HG03196 (cell line): ENCODE results near the gene NR1H3.

Experiments used
- ATAC-seq: cut with Tn5 transposase; IDR thresholded peaks from one replicate; pipeline ENCODE4 v1.9.1; 2021; ENCODE audit not compliant: unreplicated experiment

Gene NR1H3

DNA sequence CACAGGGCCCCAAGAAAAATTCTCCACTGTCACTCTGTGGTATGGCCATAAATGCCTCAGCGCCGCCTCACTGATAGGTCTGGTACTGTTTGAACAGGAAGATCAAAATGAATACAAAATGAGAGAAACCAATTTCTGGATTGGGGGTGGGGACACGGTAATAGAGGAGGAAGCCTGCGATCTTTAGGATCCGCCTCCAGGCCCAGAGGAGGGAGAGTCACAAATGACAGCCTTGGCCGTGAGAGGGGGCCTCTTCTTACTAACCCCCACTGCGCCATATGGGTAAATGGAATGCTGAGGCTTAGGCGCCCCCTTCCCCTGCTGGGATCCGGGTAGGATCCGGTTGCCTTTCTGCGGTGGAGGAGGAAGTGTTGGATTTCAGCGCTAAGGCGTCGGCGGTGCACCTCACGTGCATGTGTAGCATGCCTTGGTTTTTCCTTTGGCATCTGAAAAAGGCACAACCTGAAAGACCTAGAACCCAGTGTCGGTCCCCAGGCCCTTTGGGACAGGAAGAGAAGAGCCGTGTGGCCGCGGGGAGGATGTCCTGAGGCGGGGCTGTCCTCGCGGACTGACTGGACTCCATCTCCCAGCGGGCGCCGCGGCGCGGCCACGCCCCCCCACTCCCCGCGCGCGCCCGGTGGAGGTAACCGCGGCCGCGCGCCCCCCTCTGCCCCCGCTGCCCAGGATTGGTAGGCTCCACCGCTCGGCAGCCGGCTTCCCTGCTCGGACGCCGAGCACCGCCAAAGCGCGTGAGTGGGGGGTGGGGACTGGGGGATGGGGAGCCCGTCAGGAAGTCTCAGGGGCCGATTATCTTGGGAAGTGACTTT, 11.4 kb downstream of the NR1H3 start:
- peak; percentile 50 for ATAC-seq

DNA sequence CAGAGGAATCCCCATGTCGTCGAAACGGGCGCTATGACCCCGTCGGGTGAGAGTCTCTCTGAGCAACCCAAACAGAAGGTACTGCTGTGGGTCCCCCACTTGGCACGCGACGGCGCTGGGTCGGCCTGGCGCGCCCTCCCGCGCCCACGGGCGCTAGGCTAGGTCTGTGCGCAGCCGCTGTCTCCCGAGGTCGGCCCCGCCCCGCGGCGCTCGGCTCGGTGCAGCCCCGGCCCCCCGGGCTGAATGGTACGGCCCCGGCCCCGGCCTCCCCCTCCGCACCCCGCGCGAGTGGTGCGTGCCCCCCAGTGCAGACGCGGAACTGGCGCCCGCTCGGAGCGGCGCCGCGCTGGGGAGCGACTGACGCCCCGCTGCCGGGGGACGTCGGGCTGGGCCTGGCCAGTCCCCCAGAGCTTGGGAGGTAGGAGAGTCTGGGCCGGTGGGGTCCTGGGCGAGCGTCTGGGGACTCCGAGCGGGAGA, 12.1 kb downstream of the NR1H3 start, which contains the start of gene MADD:
Gene MADD (plus strand): TSS at position 305 of the 477 bp plus-strand sequence.
- ATAC-seq = peak; percentile 65

DNA sequence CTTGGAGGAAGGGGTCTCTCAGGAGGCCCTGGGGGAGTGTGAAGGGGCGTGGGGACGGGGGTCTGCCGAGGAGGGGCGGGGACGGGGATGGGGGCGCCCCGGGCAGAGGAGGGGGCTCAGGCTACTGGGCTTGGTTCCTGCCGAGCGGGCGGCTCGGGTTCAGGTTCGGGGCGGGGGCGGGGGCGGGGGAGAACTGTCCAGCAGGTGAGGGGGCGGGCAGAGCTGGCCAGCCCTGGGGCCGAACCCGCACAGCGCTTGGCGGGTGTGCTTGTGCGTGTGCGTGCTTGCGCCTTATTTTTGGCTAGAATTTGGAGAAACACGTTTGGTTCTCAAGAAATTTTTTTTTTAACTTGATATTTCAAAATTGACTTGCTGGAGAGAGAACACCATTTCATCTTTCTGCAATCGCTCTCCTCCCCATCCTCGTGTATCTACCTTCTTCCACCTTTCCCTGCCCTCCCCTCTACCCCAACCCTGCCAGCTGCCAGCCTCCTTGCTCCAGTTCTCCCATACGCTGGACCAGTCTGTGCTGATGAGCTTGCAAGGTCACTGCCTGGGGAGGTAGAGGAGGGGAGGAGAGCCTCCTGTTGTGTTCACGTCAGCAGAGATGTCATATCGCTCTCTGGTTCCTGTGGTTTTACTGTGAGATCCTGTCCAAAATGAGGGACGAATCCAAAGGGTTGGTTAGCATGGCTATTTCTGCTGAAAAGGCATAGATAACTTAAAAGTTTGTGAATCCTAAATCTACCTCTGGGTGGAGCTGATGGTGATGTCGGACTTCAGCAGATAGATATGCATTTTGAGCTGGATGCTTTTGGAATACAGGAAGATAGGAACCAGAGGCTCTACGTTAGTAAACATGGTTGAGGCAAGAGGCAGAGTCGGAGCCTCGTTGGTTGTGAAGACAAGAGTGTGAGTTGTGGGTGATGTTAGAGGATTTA, 12.8 kb downstream of the NR1H3 start:
- ATAC-seq = no peak

DNA sequence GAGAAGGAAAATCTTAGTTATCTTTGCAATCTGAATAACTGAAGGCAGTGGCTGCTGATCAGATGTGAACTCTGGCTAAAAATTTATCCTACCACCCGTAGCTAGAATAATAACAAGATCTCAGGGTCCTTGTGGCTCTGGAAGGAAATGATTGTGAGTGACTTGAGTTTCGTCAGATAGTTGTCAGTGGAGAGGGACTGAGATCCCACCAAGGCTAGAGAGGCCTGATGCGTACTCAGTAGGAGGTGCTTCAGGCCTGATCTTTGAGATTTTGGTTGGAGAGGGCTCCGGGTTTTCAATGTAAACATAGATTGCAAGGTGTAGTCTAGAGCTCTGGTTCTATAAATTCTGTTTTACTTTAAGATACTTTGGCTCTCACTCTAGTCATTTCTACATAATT, 13.5 kb downstream of the NR1H3 start:
- ATAC-seq = no peak

DNA sequence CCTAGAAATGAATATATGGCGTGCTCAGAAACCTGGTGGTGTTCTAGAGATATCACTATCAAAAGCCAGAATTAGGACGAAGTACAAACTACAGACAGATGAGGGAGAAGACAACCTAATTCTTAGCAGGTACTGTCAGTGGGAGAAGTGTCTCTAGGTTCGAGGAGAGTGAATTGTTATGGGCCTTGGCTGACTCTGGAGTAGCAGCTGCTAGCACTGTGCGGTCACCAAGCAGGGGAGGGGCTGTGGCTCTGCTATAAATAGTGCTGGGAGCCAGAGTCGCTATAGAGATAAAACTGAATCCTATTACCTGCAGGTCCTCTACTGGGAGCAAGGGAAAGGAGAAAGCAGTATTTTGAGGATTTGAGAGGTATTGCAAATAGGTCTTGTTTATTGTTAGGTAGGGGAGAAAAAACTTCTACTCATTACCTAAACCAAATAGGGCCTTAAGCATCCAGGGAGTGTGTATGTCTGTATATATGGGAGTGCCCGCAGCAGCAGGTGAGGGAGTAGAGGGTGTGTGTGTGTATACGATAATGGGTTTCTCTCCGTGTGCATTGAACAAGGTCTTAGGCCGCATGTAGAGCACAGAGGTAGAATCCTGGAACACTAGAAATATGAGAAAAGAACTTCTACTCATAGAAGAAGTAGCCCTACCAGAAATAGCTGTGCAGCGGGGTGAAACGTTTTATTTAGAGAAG, 14.3 kb downstream of the NR1H3 start:
- ATAC-seq = no peak

DNA sequence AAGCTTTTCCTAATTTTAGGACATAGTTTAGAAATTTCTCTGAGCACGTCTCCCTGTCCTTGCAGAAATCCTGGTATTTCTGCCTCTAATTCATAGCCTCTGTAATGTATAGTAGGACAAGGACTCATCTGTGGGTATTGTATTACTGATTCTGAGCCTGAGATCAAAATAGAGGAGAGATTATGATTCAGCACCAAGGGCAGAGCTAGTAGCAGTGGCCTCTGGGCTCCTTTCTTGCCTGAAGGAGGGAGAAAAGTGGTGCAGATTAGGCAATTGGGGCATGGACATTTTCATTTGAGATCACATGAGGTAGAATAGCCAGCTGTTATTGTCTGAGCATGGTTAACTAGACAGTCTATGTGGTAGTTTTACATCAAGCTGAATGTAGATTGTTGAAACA, 14.9 kb downstream of the NR1H3 start:
- no peak for ATAC-seq

DNA sequence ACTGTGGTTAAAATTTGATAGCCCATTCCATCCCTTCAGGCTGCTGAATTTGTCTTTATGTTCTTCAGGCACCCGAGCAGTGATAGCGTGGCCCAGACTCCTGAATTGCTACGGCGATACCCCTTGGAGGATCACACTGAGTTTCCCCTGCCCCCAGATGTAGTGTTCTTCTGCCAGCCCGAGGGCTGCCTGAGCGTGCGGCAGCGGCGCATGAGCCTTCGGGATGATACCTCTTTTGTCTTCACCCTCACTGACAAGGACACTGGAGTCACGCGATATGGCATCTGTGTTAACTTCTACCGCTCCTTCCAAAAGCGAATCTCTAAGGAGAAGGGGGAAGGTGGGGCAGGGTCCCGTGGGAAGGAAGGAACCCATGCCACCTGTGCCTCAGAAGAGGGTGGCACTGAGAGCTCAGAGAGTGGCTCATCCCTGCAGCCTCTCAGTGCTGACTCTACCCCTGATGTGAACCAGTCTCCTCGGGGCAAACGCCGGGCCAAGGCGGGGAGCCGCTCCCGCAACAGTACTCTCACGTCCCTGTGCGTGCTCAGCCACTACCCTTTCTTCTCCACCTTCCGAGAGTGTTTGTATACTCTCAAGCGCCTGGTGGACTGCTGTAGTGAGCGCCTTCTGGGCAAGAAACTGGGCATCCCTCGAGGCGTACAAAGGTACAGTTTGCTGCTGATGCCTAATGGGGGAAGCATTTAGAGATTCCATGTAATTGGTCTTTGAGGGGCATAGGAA, 16.9 kb downstream of the NR1H3 start:
- no peak for ATAC-seq

DNA sequence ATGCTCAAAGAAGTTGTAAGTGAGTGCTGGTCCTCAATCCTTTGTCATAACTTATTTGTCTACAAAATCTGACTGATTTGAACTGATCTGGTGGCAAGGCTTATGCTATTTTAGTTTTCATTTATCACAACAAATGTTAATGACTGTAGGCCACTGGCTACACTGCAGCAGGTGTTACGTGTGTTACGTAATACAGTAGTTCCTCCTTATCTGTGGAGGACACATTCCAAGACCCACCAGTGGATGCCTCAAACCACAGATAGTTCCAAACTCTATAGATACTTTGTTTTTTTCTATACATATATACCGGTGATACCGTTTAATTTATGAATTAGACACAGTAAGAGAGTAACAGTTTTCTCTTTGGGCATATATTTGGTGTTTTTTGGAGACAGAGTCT, 19.1 kb downstream of the NR1H3 start:
- ATAC-seq = no peak

DNA sequence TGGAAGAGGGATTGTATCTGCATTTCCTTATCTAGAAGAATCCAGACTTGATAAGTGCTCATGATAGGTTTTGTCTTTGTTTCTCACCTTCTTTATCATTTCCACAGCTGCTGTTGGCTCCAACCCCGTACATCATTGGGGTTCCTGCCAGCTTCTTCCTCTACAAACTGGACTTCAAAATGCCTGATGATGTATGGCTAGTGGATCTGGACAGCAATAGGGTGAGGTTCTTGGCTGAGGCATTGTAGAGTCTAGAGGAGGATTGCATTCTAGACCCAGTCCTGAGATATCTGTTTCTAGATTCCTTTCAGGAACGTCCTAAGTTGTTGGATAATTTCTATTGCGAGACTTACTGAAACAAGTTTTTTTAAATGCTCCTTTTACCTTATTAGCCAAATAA, 20.3 kb downstream of the NR1H3 start:
- ATAC-seq = no peak

DNA sequence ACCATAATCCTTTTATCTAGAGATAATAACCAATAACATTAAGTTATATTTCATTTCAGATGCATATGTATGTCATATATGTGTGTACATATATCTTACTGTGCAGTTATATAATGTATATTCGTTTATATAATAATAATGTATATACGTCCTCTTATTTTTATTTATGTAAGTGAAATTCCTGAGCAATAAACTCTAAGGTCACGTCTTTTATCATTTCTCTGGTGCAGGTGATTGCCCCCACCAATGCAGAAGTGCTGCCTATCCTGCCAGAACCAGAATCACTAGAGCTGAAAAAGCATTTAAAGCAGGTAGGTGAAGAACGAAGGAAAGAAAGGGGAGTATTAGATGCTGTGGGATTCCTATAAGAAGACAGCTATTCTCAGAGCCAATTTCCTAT, 21.0 kb downstream of the NR1H3 start:
- no peak for ATAC-seq

DNA sequence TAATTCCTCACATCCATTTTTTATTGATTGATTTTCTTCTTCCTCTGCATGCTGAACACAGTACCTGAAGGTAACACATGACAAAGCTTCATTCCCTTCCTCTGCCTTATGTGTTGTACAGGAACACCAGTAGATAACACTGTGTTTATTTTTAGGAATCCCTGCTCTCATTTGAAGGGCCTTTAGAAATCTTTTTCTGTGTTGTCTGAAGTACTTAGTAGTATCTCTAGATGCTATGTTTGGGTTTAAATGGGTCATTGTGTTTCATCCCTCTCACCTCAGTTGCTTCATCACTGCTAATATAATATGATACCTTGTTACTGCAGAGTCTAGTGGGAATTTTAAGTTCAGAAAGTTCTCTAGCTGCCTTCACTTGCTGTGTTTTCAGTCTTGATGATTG, 22.3 kb downstream of the NR1H3 start:
- no peak for ATAC-seq

DNA sequence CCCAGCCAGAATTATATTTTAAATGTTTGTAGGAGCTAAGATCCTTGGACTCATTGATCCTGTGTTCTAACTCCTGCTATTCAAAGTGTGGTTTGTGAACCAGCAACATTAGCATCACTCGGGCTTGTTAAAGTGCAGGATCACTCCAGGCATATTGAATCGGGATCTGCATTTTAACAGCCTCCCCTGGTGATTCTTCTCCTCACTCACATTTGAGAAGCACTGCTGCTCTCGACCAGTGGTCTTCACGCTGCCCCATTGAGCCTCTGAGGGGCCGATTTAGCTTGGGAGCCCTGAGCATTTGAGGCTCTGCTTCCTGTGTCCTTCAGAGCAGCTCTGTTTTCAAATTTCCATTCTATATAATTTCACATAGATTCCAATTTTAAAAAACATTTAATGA, 23.1 kb downstream of the NR1H3 start:
- no peak for ATAC-seq

DNA sequence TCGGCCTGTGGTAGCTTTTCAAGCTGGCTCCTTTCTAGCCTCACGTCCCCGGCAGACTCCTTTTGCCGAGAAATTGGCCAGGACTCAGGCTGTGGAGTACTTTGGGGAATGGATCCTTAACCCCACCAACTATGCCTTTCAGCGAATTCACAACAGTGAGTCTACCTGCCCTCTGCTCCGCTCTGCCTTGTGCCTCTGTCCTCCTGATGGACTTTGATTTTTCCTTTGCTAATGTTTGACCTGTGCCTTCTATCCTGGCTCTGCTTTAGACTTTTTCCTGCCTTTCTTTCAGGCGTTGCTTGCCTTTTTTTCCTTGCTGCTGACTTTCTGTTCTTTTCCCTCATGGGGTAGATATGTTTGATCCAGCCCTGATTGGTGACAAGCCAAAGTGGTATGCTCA, 24.7 kb downstream of the NR1H3 start:
- no peak for ATAC-seq

DNA sequence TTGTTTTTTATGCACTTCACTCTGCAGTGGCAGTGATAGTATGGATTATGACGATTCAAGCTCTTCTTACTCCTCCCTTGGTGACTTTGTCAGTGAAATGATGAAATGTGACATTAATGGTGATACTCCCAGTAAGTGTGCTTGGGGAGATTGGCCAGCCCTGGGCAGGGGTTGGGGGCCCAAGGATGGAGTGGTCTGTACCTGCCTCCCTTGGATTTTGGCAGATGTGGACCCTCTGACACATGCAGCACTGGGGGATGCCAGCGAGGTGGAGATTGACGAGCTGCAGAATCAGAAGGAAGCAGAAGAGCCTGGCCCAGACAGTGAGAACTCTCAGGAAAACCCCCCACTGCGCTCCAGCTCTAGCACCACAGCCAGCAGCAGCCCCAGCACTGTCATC, 26.4 kb downstream of the NR1H3 start:
- ATAC-seq = no peak

DNA sequence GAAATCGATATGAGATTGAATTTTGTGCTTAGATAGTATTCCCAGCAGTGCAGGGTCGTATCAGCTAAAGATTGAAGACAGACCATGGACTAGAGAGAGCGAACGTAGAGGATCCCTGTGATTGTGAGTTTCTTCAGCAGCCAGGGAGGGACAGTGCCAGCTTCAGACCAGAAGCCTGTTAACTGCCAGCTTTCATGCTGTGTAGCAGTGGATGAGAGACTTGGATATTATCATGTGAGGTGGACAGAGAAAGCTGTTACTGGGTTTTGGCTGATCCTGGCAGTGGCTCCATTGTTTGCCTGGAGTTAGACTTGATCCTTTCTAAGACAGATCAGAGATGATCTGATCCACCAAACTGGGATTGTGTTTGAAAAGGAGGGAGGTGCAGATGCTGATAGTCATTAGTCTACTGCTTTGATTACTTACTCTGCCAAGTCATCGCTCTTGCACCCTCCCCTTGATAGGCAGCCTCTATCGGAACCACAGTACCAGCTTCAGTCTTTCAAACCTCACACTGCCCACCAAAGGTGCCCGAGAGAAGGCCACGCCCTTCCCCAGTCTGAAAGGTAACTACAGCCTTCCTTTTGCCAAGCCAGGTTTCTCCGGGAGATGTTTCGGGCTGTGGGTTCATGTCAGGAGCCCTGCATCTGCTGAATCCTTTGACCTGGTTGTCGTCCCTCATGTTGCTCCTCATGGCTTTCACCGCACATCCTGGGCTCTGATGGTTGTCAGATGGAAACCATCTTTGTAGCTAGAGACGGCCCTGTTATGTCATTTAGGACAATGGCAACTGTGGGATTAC, 28.4 kb downstream of the NR1H3 start:
- no peak for ATAC-seq

DNA sequence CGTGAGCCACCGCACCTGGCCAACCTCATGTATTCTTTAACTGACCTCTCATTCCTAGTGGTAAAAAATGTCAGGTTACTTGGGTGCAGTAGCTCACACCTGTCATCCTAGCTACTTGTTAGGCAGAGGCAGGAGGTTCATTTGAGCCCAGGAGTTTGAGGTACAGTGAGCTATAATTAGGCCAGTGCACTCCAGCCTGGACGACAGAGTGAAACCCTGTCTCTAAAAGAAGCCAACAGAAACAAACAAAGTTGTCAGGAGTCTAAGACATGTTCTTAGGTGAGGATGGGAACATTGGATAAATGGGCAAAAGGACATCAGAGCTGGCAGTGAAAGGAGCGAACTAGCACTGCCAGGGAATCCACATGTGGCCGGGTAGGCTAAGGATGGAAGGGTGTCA, 30.3 kb downstream of the NR1H3 start:
- no peak for ATAC-seq

DNA sequence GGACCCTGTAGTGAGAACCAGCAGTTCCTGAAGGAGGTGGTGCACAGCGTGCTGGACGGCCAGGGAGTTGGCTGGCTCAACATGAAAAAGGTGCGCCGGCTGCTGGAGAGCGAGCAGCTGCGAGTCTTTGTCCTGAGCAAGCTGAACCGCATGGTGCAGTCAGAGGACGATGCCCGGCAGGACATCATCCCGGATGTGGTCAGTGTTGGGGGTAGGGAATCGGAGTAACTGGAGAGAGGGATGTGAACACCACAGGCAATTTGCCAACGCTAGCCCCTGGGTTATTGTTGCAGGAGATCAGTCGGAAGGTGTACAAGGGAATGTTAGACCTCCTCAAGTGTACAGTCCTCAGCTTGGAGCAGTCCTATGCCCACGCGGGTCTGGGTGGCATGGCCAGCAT, 32.1 kb downstream of the NR1H3 start:
- ATAC-seq = no peak

DNA sequence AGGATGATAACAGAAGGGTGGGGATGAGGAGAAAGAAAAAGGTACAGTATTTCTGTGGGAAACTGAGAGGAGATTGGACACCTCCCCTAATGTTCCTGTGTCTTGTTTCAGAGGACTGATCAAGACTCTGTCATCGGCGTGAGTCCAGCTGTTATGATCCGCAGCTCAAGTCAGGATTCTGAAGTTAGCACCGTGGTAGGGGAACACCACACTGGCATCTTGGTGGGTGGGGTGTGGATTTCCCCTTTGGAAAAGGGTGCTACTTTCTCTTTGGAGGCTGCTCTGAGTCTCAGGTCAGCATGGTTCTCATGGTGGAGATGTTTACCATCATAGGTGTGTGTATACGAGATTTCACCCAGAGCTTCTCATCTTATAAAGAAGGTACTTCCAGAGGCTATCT, 37.6 kb downstream of the NR1H3 start:
- ATAC-seq = no peak

DNA sequence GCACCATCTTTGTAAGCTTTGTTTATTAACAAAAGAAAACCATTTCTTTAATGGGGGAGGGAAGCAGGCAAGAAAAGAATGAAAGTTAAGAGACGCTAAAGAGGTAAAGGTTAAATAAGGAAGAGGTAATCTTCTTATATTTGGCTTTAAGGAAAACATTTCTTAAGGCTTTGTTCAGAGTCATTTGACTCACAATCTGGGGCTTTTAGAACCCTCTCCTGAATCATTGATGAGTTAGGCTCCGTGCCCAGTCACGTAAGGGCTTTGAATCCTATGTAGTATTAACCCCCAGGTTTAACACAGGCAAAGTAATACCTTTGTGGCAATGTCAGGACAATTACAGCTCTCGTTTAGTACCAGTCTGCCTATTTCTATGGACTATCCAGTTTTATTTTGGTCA, 38.2 kb downstream of the NR1H3 start:
- ATAC-seq = no peak

DNA sequence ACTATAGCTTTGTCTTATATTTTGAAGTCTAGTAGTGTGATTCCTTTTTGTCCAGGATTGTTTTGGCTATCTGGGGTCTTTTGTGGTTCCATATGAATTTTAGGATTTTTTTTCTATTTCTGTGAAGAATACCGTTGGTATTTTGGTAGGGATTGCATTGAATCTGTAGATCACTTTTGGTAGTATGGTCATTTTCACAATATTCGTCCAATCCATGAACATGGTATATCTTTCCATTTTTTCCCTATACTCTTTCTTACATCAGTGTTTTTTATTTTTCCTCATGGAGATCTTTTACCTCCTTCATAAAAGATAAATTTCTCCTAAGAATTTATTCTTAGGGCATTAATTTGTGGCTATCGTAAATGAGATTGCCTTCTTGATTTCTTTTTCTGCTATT, 41.3 kb downstream of the NR1H3 start:
- no peak for ATAC-seq
